ENCODE data around the gene TRPM7. TPM values are rescaled to one million over a fixed set of nuclear protein-coding genes. Genes with fewer than 3 reads are reported as not detected.
"Not testable (repeated sequence)": the region's sequence is repeated elsewhere in the genome, so short reads cannot be mapped to it uniquely, and the experiment has no call there.

TRPM7 gene, protein sequence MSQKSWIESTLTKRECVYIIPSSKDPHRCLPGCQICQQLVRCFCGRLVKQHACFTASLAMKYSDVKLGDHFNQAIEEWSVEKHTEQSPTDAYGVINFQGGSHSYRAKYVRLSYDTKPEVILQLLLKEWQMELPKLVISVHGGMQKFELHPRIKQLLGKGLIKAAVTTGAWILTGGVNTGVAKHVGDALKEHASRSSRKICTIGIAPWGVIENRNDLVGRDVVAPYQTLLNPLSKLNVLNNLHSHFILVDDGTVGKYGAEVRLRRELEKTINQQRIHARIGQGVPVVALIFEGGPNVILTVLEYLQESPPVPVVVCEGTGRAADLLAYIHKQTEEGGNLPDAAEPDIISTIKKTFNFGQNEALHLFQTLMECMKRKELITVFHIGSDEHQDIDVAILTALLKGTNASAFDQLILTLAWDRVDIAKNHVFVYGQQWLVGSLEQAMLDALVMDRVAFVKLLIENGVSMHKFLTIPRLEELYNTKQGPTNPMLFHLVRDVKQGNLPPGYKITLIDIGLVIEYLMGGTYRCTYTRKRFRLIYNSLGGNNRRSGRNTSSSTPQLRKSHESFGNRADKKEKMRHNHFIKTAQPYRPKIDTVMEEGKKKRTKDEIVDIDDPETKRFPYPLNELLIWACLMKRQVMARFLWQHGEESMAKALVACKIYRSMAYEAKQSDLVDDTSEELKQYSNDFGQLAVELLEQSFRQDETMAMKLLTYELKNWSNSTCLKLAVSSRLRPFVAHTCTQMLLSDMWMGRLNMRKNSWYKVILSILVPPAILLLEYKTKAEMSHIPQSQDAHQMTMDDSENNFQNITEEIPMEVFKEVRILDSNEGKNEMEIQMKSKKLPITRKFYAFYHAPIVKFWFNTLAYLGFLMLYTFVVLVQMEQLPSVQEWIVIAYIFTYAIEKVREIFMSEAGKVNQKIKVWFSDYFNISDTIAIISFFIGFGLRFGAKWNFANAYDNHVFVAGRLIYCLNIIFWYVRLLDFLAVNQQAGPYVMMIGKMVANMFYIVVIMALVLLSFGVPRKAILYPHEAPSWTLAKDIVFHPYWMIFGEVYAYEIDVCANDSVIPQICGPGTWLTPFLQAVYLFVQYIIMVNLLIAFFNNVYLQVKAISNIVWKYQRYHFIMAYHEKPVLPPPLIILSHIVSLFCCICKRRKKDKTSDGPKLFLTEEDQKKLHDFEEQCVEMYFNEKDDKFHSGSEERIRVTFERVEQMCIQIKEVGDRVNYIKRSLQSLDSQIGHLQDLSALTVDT (N-terminal part only)
- total RNA-seq = 19.2 and 31.0 TPM in 2 replicates

DNA sequence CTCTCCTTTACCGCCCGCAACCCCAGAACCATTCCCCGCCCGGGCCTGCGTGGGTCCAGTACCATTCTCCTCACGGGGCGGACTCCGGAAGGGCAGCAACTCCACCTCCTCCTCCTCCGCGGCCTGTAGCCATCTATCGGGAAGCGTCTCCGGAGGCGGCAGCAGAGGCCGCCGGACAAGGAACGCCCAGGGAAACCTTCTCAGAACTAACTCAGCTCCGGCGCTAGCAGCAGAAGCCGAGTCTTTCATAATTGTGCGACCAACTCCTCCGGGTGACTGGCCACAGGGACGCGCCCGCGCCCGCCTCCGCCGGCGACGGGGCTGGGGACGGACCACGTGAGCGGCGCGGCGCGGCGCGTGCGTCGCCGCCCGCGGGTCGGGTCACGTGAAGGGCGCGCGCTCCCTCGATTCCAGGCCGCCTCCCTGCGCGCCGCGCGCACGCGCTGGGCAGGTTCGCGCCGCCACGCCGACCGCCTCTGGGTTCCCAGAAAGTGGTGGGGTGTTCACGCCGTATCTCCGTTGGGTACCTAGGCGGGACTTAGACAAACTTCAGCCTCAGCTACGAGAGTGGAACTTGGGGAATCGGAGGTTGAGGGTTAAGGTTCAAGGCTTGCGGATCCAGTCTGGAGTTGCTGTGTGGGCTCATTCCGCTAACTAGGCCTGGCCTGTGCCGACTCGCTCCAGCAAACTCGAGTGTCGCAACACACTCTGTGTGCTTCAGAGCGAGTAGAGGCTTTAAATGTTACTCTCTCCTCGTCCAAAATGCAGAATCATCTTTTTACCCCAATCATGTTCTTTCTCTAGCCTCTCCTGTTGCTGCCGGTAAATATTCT, at the start of gene TRPM7:
Gene TRPM7, minus strand, starts transcription at position 329 of the 833 bp plus-strand sequence. Its CDS starts 264 bp downstream, at position 65.
- peak; percentile 91 to 92 for DNase-seq (ENCODE audit: low read depth in 2 of 2)

DNA sequence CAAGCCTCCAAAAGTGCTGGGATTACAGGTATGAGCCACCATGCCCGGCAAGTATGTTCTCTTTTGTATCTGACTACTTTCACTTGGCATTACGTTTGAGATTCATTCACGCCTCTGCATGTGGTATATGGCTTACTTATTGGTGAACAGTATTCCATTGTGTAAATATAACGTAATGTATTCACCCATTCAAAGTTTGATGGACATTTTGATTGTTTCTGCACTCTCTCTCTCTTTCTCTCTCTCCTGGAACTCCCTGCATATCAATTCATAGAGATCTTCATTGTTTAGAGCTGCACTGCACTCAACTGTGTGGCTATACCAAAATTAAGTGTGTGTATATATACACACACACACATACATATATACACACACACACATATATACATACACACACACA, 48.6 kb upstream of the TRPM7 start:
- no peak for DNase-seq (ENCODE audit: low read depth in 2 of 2)

DNA sequence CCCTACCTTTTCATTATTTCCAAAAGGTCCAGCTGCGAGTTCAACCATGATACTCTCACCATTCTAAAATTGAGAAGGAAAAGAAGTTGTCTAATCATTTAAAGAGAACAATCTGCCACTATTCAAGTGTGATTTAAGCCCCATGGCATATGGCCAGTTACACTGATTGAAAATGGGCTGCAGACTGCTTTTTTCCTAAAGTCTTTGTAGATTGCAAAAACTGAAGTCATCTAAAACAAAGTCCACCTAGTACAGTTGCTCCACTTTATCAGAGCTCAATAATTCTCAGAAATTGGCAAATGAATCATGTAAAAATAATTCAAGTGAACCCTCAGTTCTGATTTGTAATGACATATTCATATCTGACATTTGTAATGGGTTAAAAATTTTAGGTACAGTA, 39.7 kb upstream of the TRPM7 start:
- DNase-seq (ENCODE audit: low read depth in 2 of 2) = no peak

DNA sequence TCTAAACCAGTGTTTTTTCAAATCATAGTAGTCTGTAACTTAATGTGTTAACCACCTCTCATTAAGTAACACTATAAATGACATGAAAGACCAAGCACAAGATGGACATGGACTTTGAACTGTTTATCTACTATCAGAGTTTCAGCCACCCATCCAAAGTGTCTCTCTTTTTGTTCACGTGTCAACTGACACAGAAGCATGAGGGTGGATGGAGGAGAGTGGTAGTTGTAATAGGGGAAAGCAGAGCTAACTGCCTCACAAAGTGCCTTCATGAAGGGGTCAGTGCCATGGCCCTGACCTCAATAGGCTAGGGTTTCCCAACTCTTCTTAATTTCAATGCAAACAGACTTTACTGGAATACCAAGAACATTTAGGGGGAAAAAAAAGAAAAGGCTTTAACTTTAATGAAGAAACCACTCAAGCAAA, 32.1 kb upstream of the TRPM7 start:
- no peak for DNase-seq (ENCODE audit: low read depth in 2 of 2)

DNA sequence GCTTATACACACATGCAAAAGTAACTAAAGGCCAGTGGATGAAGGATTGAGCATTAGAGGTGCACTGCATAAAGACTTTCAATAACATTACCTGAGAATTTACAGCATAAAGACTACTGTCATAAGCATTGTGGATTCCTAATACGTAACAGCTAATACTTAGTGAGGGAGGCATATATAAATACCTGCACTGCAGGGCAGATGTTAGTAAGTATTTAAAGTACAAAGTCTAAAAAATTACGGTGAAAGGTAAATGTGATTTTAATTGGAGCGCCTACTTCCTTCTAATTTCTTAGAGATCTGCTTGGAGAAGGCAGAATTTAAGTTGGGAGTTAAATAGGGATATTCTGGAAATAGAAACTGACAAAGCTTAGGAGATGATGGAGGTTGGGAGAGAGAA, 25.4 kb upstream of the TRPM7 start:
- no peak for DNase-seq (ENCODE audit: low read depth in 2 of 2)

DNA sequence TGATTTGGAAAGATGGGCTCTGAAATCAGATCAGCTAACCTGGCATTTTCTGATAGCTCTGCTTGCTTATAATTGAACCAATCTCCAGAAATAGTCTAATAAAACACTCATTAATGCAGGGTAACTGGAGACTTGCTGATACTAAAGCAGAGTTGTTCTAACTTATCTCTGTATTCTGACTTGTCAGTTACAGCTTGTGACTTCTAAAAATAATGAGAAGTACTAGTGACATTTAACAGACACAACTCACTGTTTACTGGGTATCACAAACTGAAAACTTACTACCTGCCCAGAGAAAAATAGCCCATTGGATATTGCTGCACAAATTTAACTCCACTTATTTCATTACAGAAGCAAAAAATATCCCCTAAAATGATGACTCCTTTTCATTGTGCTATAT, 24.0 kb upstream of the TRPM7 start:
- no peak for DNase-seq (ENCODE audit: low read depth in 2 of 2)

DNA sequence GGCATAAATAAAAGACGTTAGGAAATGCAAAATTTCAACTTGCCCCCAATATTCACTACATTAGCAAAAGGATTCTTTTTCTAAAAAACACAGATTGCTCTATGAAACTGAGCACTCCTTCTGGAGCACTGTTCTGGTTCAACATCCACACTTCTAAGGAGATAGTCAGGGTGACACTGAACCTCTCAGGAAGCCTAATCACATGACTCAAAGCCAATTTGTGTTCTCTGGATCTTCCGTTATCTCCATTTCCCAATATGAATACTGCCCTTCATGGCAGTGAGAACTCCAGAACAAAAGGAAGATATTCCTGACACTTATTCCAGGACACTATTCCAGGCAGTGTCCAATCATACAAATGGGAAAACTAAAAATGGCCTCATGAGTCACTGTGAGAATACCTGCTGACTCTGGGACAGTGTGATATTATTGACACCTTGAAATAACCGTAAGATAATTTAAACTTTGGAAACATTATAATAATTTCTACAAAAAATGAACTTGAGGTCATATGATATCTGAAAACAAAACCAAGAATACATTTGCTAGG, 21.4 kb upstream of the TRPM7 start:
- no peak for DNase-seq (ENCODE audit: low read depth in 2 of 2)

DNA sequence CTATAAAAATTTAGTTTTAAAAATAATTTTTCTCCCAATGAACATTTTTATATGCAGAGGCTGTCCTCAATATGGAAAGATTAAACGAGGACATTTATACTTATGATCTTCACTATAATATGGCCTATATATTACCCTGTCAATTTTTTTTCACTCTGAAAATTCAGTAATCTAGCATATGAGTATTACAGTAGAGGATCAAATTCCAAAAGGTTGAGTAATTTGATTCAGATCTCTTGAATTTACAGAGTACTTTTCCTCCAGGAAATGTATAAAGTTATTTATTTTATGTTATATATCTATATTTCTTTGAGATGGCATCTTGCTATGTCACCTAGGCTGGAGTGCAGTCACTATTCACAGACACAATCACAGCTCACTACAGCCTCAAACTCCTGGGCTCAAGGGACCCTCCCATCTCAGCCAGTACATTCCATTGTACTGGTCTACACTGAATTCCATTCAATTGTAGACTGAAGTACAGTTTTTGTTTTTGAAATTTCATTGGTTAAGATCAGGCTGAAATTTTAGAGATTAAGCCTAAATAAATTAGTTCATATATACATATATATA, 16.3 kb upstream of the TRPM7 start:
- DNase-seq (ENCODE audit: low read depth in 2 of 2) = no peak

DNA sequence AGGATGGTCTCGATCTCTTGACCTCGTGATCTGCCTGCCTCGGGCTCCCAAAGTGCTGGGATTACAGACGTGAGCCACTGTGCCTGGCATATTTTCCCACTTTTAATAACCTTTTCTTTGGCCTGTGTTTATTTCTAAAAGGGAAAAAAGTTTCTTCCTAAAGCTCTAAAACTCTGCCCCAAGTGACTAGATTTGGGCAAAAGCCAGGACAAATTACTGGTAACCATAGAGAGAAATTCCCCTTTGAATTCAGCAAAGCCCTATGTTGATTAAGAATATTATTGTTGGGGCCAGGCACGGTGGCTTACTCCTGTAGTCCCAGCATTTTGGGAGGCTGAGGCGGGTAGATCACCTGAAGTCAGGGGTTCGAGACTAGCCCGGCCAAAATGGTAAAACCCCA, 11.5 kb upstream of the TRPM7 start:
- DNase-seq (ENCODE audit: low read depth in 2 of 2) = no peak

DNA sequence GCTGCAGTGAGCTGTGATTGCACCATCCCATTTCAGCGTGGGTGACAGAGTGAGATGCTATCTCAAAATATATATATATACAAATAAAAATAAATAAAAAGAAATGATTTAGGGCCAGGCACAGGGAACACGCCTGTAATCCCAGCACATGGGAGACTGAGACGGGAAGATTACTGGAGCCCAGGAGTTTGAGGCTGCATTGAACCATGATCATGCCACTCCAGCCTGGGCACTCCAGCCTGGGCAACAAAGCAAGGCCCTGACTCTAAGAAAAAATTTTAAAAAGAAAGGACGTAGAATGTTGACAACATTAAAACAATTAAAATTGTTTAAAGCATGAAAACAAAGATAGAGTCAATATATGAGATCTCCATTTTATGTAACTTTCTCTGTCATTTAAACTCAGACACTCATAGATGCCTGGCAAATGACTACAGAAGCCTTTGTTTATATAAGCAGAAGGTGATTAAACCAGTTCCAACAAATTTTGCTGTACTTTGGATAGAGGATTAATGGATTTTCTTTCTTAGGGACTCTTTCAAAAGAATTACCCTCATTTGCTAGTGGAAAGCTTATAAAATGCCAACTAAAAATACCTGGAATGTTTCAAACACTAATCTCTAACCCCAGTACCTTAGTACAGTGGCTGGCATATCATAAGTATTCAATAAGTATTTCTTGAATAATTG, 10.7 kb upstream of the TRPM7 start:
- DNase-seq (ENCODE audit: low read depth in 2 of 2) = no peak

DNA sequence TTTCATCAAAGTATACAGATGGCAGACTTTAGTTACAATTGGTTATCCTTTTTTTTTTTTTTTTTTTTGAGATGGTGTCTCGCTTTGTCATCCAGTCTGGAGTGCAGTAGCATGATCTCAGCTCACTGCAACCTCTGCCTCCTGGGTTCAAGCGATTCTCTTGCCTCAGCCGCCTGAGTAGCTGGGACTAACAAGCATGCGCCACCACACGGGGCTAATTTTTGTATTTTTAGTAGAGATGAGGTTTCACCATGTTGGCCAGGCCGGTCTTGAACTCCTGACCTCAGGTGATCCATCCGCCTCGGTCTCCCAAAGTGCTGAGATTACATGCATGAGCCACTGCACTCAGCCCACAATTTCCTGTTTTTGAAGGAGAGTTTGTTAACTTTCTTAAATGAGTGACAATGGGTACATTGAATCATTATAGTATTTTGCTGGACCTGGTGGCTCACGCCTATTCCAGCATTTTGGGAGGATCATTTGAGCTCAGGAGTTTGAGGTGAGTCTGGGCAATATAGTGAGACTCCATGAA, 8.1 kb upstream of the TRPM7 start:
- DNase-seq (ENCODE audit: low read depth in 2 of 2) = not testable (repeated sequence)

DNA sequence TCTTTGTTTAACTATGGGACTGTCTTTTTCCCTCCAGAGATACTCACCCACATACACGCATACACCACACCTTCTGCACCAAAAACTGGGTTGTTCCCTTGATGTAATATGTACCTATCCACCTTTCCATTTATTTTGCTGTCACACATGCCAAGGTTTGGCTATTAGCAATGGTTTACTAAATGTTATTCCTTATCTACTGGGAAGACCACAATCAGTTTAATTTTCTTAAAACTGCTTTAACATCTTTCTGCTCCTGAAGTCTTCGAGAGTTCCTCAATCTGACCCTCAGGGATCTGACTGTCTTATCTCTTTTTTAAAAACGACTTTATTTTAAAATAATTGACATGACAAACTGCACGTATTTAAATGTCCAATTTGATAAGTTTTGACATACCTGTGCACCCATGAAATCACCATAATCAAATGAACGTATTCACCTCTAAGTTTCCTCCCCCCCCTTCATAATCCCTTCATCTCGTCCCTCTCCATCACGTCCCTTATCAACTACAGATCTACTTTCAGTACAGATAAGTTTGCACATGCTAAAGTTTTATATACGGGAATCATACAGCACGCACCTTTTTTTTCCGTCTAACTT, 805 bp upstream of the TRPM7 start:
- DNase-seq (ENCODE audit: low read depth in 2 of 2) = no peak

DNA sequence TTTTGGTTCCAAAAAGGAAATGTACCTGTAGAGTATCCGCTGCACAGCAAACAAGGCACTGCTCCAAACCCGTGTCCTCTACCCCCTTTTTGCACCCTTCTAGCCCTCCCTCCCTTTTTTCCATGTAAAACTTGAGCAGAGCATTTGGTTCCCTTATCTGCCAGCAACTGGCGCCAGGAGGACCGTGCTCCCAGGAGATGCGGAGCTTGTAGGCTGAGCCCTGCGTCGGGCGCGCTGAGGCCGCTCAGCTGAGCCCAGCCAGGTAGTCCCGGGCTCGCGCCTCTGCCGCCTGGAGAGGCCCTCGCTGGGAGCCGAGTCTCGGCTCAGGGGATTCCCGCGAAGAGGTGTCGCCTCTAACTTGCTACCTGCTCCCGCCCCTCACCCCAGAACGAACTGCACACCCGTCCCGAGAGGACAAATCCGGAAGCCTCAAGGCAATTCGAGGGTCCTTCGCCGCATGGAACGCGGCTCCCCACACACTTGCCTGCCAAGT, 575 bp downstream of the TRPM7 start:
- DNase-seq (ENCODE audit: low read depth in 2 of 2) = peak; percentile 58 to 60

DNA sequence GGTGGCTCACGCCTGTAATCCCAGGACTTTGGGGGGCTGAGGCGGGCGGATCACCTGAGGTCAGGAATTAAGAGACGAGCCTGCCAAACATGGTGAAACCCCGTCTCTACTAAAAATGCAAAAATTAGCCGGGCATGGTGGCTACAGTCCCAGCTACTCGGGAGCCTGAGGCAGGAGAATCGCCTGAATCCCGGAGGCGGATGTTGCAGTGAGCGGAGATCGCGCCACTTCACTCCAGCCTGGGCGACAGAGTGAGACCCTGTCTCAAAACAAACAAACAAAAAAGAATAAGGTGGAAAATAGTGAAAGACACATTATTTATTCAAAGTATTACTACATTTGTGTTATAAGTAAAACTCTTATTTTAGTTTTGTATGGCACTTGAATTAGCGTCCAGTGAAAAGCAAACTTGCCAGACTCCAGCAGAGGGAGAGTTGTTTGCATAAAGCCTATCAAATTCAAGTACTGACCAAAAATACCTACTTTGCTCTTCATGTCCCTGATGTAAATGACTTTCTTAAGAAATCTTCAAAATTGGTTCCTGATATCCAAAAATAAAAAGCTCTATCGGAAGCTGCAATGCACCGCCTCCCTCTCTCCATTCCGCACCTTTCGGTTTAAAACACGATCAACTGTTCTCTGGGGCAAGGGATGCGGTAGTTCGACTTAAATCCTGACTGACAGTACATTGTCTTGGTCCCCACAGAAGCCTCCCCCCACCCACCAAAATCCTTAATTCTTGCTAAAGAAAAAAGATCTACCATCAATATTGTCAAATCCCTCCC, 1.2 kb downstream of the TRPM7 start:
- DNase-seq (ENCODE audit: low read depth in 2 of 2) = peak; percentile 13 to 25

DNA sequence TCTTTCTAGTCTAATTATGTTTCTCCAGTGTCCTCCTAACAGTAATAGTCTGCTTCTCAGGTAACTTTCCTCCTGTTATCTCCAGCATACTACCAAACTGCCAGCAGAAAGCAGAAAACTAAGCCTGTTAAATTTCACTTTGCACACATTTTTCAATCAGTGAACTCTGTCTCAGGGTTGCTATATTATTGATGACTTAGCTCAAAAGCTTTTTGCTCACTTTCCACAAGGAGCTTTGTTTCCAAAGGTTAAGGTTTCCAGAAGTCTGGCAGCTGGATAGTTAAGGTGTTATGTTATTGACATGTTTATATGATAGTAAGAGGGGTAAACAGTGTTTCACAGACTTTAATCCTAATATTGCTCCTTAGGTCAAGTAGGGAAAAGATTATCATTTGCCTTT, 5.1 kb downstream of the TRPM7 start:
- no peak for DNase-seq (ENCODE audit: low read depth in 2 of 2)

DNA sequence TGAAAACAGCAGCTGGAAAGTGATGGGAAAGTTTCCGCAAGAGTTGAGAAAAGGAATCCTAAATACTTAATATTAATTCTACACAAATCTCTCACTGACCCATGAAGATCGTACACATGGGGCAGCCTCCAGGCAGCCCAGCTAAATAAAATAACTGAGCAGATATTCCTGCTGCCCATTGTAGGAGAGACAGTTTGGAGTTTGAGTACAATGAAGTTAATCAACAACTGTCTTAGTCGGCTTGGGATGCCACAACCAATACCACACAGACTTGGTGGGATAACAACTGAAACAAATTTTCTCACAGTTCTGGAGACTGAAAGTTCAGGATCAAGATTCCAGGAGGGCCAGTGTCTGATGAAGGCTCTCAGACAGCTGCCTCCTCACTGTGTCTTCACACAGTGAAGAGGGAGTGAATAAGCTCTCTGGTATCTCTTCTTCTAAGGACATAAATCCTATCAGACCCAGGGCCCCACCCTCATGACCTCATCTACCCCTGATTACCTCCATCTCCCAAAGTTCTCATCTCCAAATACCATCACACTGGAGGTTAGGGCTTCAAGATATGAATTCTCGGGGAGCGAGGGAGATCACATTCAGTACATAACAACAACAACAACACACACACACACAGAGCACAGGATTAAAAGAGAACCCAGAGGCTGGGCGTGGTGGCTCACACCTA, 9.7 kb downstream of the TRPM7 start:
- no peak for DNase-seq (ENCODE audit: low read depth in 2 of 2)

DNA sequence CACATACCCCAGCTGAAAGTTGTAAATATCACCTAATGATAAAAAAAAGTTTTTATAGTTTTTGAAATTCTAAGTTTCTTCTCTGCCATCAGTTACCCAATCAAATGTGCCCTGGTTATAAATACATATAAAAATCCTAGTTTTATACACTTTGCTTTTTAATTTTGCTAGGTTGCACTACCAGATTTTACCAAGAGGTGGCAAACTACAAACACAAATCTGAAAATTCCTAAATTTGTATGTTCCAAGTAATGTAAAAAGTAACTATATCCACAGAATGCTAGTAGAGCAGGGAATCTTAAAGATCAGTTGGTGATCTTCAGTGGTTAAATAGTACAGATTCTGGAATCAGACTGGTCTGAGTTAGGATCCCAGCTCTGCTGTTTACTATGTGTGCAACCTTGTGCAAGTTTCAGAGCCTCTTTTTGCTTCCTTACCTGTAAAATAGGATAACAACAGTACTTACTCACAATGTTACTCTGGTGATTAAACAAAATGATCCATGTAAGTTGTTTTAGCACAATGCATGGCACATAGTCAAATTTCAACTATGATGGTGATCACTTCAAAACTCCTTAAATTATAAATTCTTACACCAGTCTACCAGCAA, 11.0 kb downstream of the TRPM7 start:
- peak; percentile 45 to 59 for DNase-seq (ENCODE audit: low read depth in 2 of 2)

Measured in lung microvascular endothelial cell (primary cell).